HG02970 (cell line): ENCODE measurements around the gene PTCH1.

Experiments used
- ATAC-seq: cut with Tn5 transposase; IDR thresholded peaks from one replicate; pipeline ENCODE4 v1.9.1; 2021; ENCODE audit warnings: mild to moderate bottlenecking, moderate library complexity, moderate number of reproducible peaks; ENCODE audit not compliant: unreplicated experiment, low FRiP score

The PTCH1 gene

DNA sequence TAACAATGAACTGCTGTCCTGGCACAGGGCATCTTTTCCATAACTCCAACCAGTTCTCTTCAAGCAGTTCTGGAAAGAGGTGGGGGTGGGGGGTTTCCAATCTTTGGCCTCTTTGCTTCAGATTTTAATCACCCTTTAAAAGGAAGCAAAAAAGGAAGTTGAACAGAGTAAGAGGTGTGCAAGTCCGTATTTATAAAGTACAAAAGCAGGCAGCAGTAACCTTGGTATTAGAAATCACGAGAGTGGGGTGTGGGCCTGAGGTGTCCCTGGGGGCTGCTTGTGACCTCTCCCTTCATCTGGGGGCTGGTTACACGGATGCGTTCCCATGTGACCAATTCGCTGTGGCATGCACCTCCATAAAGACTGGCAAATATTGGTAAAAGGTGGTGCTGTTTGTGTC lies 70.5 kb downstream of the PTCH1 start:
- no peak for ATAC-seq

GRCh38 chr9:95444160-95444559 lies 72.6 kb downstream of the PTCH1 start:
- ATAC-seq = no peak

GRCh38 chr9:95443301-95443700 lies 73.5 kb downstream of the PTCH1 start:
- ATAC-seq = no peak

- no peak for ATAC-seq
Observed at GRCh38 chr9:95441081-95441480, 75.7 kb downstream of the PTCH1 start.

- no peak for ATAC-seq
Observed at GRCh38 chr9:95440447-95440846, 76.3 kb downstream of the PTCH1 start.

GRCh38 chr9:95438561-95439357 lies 78.0 kb downstream of the PTCH1 start:
- ATAC-seq = no peak

DNA sequence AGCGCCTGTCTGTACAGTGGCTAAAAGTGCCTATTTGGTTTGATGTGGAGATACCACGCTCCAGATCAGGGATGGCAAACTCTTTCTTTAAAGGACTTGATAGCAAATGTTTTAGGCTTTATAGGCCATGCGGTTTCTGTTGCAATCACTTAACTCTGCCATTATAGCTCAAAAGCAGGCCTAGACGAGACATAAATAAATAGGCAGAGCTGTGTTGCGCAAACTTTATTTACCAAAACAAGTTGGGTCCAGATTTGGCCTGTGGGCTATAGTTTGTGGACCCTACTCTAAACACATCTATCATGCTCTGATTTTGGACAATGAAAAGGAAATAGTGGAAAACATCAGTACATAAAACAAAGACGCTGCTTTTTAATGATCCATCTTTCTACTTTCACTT lies 79.2 kb downstream of the PTCH1 start:
- ATAC-seq = no peak

DNA sequence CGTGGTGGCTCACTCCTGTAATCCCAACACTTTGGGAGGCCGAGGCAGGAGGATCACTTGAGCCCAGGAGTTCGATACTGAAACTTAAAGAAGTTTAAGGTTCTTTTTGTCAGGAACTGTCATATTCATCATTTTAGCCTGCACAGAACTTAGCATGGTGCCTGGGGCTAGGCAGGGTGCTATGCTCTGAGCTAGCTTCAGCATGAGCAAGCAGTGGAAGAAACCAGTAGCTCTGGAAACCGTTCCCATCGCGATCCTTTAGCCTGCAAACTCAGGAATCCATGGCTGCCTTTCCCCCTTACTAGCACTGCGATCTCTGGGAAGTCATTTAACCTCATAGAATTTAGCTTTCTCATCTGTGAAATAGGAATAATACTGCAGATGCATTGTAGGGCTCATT lies 80.4 kb downstream of the PTCH1 start:
- ATAC-seq = no peak

- ATAC-seq = no peak
Observed at GRCh38 chr9:95435074-95435728, 81.6 kb downstream of the PTCH1 start.

GRCh38 chr9:95434116-95435073 lies 82.4 kb downstream of the PTCH1 start:
- no peak for ATAC-seq

- ATAC-seq = no peak
Observed at GRCh38 chr9:95433096-95433819, 83.5 kb downstream of the PTCH1 start.

DNA sequence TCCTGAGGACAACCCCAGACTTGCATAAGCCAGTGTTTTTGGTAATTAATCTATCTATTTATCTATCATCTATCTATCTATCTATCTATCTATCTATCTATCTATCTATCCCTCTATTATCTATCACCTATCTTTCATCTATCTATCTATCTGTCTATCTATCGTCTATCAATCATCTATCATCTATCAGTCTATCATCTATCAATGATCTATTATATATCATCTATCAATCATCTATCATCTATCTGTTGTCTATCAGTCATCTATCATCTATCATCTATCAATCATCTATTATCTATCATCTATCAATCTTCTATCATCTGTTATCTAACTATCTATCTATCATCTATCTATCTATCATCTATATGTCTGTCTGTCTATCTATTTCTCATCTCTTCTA lies 85.5 kb downstream of the PTCH1 start:
- ATAC-seq = no peak

GRCh38 chr9:95429948-95430620 lies 86.7 kb downstream of the PTCH1 start:
- no peak for ATAC-seq

GRCh38 chr9:95429096-95429495 lies 87.7 kb downstream of the PTCH1 start:
- no peak for ATAC-seq

- no peak for ATAC-seq
Observed at GRCh38 chr9:95425910-95426551, 90.7 kb downstream of the PTCH1 start.

- ATAC-seq = no peak
Observed at GRCh38 chr9:95422650-95423049, 94.1 kb downstream of the PTCH1 start.

GRCh38 chr9:95420518-95420917 lies 96.3 kb downstream of the PTCH1 start:
- ATAC-seq = no peak

GRCh38 chr9:95419444-95419843 lies 97.3 kb downstream of the PTCH1 start:
- no peak for ATAC-seq

- ATAC-seq = no peak
Observed at GRCh38 chr9:95415158-95415557, 101.6 kb downstream of the PTCH1 start.
